Osteoblast (primary cell): ENCODE results near the gene ARSD. TPM values are rescaled to one million over a fixed set of nuclear protein-coding genes. Genes with fewer than 3 reads are reported as not detected.
"Not testable (repeated sequence)": the region's sequence is repeated elsewhere in the genome, so short reads cannot be mapped to it uniquely, and the experiment has no call there.

ENCODE experiments used
- DNase-seq: peaks from one replicate; pipeline ENCODE4 v3.0.0; 2011; ENCODE audit warnings: low spot score, mixed read lengths; ENCODE audit not compliant: insufficient read length; ENCODE audit errors: missing footprints
- H2AFZ ChIP-seq: 2 replicates; pipeline ENCODE4 v1.6.0; 2011; ENCODE audit warnings: mild to moderate bottlenecking, low read length
- H3K27ac ChIP-seq: 2 replicates; pipeline ENCODE4 v1.5.1; 2011; ENCODE audit warnings: mild to moderate bottlenecking, low read depth, low read length, moderate library complexity
- H3K27me3 ChIP-seq: 2 replicates; pipeline ENCODE4 v1.6.0; 2012; ENCODE audit warnings: mild to moderate bottlenecking, control low read depth, inconsistent platforms, low read length, moderate library complexity; ENCODE audit not compliant: insufficient read depth
- H3K36me3 ChIP-seq: 2 replicates; pipeline ENCODE4 v1.5.1; 2011; ENCODE audit warnings: mild to moderate bottlenecking, low read length, control low read depth, moderate library complexity; ENCODE audit not compliant: insufficient read depth
- H3K4me1 ChIP-seq: 2 replicates; pipeline ENCODE4 v1.5.1; 2011; ENCODE audit warnings: mild to moderate bottlenecking, low read length, control low read depth, moderate library complexity; ENCODE audit not compliant: insufficient read depth
- H3K4me2 ChIP-seq: 2 replicates; pipeline ENCODE4 v1.6.0; 2011; ENCODE audit warnings: mild to moderate bottlenecking, low read length; ENCODE audit not compliant: insufficient read depth
- H3K4me3 ChIP-seq: fragments of 200-600 bp; sonication (generic); 3 replicates; pipeline ENCODE4 v1.5.1; 2012; ENCODE audit warnings: mild to moderate bottlenecking, low read length, inconsistent platforms; ENCODE audit not compliant: insufficient read depth
- H3K79me2 ChIP-seq: 2 replicates; pipeline ENCODE4 v1.6.0; 2012; ENCODE audit warnings: mild to moderate bottlenecking, low read length, control low read depth, inconsistent platforms; ENCODE audit not compliant: insufficient read depth
- H3K9me3 ChIP-seq: 2 replicates; pipeline ENCODE4 v1.5.1; 2011; ENCODE audit warnings: low read depth, low read length, control low read depth
- H4K20me1 ChIP-seq: 2 replicates; pipeline ENCODE4 v1.6.0; 2012; ENCODE audit warnings: mild to moderate bottlenecking, low read length, control low read depth; ENCODE audit not compliant: insufficient read depth
- total RNA-seq: library from RNA; depleted of rRNA; stranded (reverse); fragments of >200 nt; gene quantifications from 2 replicates; pipeline ENCODE4 v1.2.3, GENCODE V29; 2012
- TF ChIP-seq, protein P1 (sequence below): IDR thresholded peaks from 2 replicates; pipeline ENCODE4 v1.5.1; 2011; ENCODE audit warnings: mild to moderate bottlenecking, low read depth, low read length, moderate library complexity; ENCODE audit errors: extremely low read depth

The ARSD gene
- total RNA-seq, 1 donor, result 20.6 TPM

DNA sequence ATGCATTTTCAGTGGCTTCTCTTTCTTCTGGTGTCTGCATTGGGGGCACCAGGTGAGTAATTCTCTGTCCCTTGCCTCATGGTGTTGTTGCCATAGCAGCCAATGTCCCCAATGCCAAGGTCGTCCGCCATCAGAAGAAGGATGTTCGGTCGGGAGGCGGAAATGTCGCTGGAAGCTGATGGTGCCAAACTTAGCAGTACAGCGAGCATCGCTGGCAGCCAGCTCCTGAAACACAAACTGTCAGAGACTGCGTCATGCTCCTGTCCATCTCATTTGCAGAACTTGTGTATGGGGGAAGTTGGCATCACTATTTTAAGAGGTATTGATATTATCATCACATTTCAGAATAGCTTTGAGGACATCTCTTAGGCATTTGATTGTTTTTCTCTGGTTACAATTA lies 29.1 kb upstream of the ARSD start:
- no peak overlapping the region for H3K27ac ChIP-seq
- no peaks in the 10 kb centered on the region for H4K20me1 ChIP-seq
- H3K4me1 ChIP-seq, result no peaks in the 10 kb centered on the region
- H3K4me3 ChIP-seq, result no peak overlapping the region
- no peak overlapping the region for H2AFZ ChIP-seq
- TF ChIP-seq, protein P1, sequence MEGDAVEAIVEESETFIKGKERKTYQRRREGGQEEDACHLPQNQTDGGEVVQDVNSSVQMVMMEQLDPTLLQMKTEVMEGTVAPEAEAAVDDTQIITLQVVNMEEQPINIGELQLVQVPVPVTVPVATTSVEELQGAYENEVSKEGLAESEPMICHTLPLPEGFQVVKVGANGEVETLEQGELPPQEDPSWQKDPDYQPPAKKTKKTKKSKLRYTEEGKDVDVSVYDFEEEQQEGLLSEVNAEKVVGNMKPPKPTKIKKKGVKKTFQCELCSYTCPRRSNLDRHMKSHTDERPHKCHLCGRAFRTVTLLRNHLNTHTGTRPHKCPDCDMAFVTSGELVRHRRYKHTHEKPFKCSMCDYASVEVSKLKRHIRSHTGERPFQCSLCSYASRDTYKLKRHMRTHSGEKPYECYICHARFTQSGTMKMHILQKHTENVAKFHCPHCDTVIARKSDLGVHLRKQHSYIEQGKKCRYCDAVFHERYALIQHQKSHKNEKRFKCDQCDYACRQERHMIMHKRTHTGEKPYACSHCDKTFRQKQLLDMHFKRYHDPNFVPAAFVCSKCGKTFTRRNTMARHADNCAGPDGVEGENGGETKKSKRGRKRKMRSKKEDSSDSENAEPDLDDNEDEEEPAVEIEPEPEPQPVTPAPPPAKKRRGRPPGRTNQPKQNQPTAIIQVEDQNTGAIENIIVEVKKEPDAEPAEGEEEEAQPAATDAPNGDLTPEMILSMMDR, result no peak
- H3K36me3 ChIP-seq, result no peaks in the 10 kb centered on the region
- H3K79me2 ChIP-seq, result no peaks in the 10 kb centered on the region
- DNase-seq, result no peak
- no peak overlapping the region for H3K4me2 ChIP-seq
- H3K27me3 ChIP-seq, result no peaks in the 10 kb centered on the region
- no peaks in the 10 kb centered on the region for H3K9me3 ChIP-seq

GRCh38 chrX:2955838-2956237 lies 26.7 kb upstream of the ARSD start:
- Histone ChIP-seq H3K4me2 (no peak overlapping the region), H3K79me2 (no peaks in the 10 kb centered on the region), H3K27ac (no peak overlapping the region), H3K9me3 (no peaks in the 10 kb centered on the region), H3K27me3 (no peaks in the 10 kb centered on the region), H3K4me3 (no peak overlapping the region), H2AFZ (no peak overlapping the region), H4K20me1 (no peaks in the 10 kb centered on the region), H3K4me1 (no peaks in the 10 kb centered on the region), H3K36me3 (no peaks in the 10 kb centered on the region)
- DNase-seq, result no peak
- TF ChIP-seq, protein P1, result no peak

DNA sequence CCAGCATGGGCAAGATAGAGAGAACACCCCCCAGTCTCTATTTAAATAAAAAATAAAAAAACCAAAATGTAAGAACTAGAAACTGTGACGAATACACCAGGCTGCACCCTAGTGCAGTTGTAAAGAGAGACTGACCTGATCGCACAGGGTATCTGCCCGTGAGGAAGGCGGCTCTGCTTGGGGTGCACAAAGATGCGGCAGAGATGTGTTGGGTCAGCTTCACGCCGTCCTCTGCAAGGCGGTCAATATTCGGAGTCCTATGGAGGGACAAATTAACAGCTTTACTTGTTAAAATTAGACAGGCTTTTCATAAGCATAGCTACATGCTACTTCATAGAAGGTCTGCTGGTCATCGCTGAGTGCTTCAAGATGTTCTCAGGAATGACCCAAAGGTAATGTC lies 26.1 kb upstream of the ARSD start:
- TF ChIP-seq, protein P1, result no peak
- H3K27ac ChIP-seq, result no peak overlapping the region
- DNase-seq, result no peak
- no peaks in the 10 kb centered on the region for H3K36me3 ChIP-seq
- H3K9me3 ChIP-seq, result no peaks in the 10 kb centered on the region
- H3K4me1 ChIP-seq, result no peaks in the 10 kb centered on the region
- H3K4me2 ChIP-seq, result no peak overlapping the region
- no peaks in the 10 kb centered on the region for H4K20me1 ChIP-seq
- no peaks in the 10 kb centered on the region for H3K27me3 ChIP-seq
- no peaks in the 10 kb centered on the region for H3K79me2 ChIP-seq
- no peak overlapping the region for H2AFZ ChIP-seq
- H3K4me3 ChIP-seq, result no peak overlapping the region

GRCh38 chrX:2954541-2954940 lies 25.4 kb upstream of the ARSD start:
- no peak overlapping the region for H2AFZ ChIP-seq
- H3K4me3 ChIP-seq, result no peak overlapping the region
- no peak for DNase-seq
- H3K27me3 ChIP-seq, result no peaks in the 10 kb centered on the region
- no peaks in the 10 kb centered on the region for H3K36me3 ChIP-seq
- no peaks in the 10 kb centered on the region for H3K4me1 ChIP-seq
- H3K27ac ChIP-seq, result no peak overlapping the region
- no peaks in the 10 kb centered on the region for H3K79me2 ChIP-seq
- no peak overlapping the region for H3K4me2 ChIP-seq
- TF ChIP-seq, protein P1, result no peak
- no peaks in the 10 kb centered on the region for H3K9me3 ChIP-seq
- no peaks in the 10 kb centered on the region for H4K20me1 ChIP-seq

DNA sequence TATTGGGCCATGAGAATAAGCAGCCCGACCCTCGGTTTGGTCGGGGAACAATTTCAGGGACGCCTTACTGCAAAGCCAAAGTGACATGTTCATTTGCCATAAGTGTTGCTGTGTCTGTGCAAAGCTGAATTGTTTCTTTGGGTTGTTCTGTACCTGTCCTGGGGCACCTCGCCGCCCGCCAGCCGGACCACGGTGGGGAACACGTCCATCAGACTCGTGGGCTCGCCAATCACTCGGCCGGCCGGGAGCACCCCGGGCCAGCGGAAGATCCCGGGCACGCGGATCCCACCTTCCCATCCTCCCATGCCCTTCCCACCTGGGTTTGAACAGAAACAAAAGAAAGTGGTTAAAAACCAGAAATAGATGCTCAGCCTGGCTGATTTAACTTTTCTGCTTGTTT lies 8.8 kb upstream of the ARSD start:
- H3K27ac ChIP-seq, H3K36me3 ChIP-seq, DNase-seq, H3K79me2 ChIP-seq, H3K4me1 ChIP-seq, H4K20me1 ChIP-seq, H2AFZ ChIP-seq, H3K4me3 ChIP-seq, H3K27me3 ChIP-seq, H3K9me3 ChIP-seq, H3K4me2 ChIP-seq: not testable (repeated sequence)
